DMS 273 treated with DMSO at 0.1 percent for 48 hours (cell line): ENCODE data around the gene ZSWIM2.
"Not testable (repeated sequence)": the region's sequence is repeated elsewhere in the genome, so short reads cannot be mapped to it uniquely, and the experiment has no call there.

ENCODE experiments used
- DNase-seq: peaks from one replicate; lab custom pipeline; 2025; lab: John Stamatoyannopoulos, UW

Gene ZSWIM2

GRCh38 chr2:186848873-186849578 lies at the start of gene ZSWIM2:
TSS of gene ZSWIM2 (minus strand) at chr2:186849170. CDS start at chr2:186849130, 40 bp downstream.
- DNase-seq, result peak; percentile 77

- DNase-seq, result not testable (repeated sequence)
Measured at GRCh38 chr2:186896220-186896619, 47.2 kb upstream of the ZSWIM2 start.

GRCh38 chr2:186895451-186895850 lies 46.5 kb upstream of the ZSWIM2 start:
- no peak for DNase-seq

GRCh38 chr2:186894478-186894877 lies 45.5 kb upstream of the ZSWIM2 start:
- DNase-seq, result no peak

- DNase-seq, result no peak
Measured at GRCh38 chr2:186892821-186893220, 43.9 kb upstream of the ZSWIM2 start.

GRCh38 chr2:186891185-186891621 lies 42.2 kb upstream of the ZSWIM2 start:
- peak; percentile 17 for DNase-seq

- DNase-seq, result no peak
Measured at GRCh38 chr2:186889101-186889879, 40.3 kb upstream of the ZSWIM2 start.

- no peak for DNase-seq
Measured at GRCh38 chr2:186887107-186888090, 38.4 kb upstream of the ZSWIM2 start.

- no peak for DNase-seq
Measured at GRCh38 chr2:186884587-186884986, 35.6 kb upstream of the ZSWIM2 start.

- DNase-seq, result no peak
Measured at GRCh38 chr2:186883666-186884065, 34.7 kb upstream of the ZSWIM2 start.

GRCh38 chr2:186882511-186883071 lies 33.6 kb upstream of the ZSWIM2 start:
- no peak for DNase-seq

- DNase-seq, result no peak
Measured at GRCh38 chr2:186881660-186882059, 32.7 kb upstream of the ZSWIM2 start.

GRCh38 chr2:186879312-186879711 lies 30.3 kb upstream of the ZSWIM2 start:
- DNase-seq, result no peak

GRCh38 chr2:186874713-186875112 lies 25.7 kb upstream of the ZSWIM2 start:
- no peak for DNase-seq

GRCh38 chr2:186871881-186872280 lies 22.9 kb upstream of the ZSWIM2 start:
- no peak for DNase-seq

- no peak for DNase-seq
Measured at GRCh38 chr2:186868344-186868743, 19.4 kb upstream of the ZSWIM2 start.

GRCh38 chr2:186862869-186863709 lies 14.1 kb upstream of the ZSWIM2 start:
- no peak for DNase-seq

GRCh38 chr2:186855216-186855615 lies 6.2 kb upstream of the ZSWIM2 start:
- no peak for DNase-seq

GRCh38 chr2:186853951-186854350 lies 5.0 kb upstream of the ZSWIM2 start:
- DNase-seq, result no peak

- DNase-seq, result no peak
Measured at GRCh38 chr2:186852508-186852907, 3.5 kb upstream of the ZSWIM2 start.

GRCh38 chr2:186842373-186842772 lies 6.6 kb downstream of the ZSWIM2 start:
- DNase-seq, result no peak
